HG03108 (cell line): ENCODE data around the gene PSMF1.

Source experiments
- ATAC-seq: cut with Tn5 transposase; IDR thresholded peaks from one replicate; pipeline ENCODE4 v1.9.1; 2021; ENCODE audit warnings: moderate library complexity; ENCODE audit not compliant: unreplicated experiment

The PSMF1 gene

GRCh38 chr20:1118336-1119127 lies at the start of gene PSMF1:
Gene PSMF1 (plus strand): TSS chr20:1118602. CDS start chr20:1118774, 172 bp downstream.
- peak; percentile 97 for ATAC-seq

GRCh38 chr20:1072258-1072657 lies 46.1 kb upstream of the PSMF1 start:
- no peak for ATAC-seq

- peak; percentile 56 for ATAC-seq
These were observed 42.8 kb upstream of the PSMF1 start for GRCh38 chr20:1075616-1076015.

GRCh38 chr20:1081891-1082290 lies 36.5 kb upstream of the PSMF1 start:
- ATAC-seq: no peak

GRCh38 chr20:1083431-1084080 lies 34.8 kb upstream of the PSMF1 start:
- ATAC-seq: no peak

- ATAC-seq: no peak
These were observed 32.7 kb upstream of the PSMF1 start for GRCh38 chr20:1085492-1086276.

- no peak for ATAC-seq
These were observed 31.9 kb upstream of the PSMF1 start for GRCh38 chr20:1086277-1087213.

GRCh38 chr20:1087311-1087905 lies 31.0 kb upstream of the PSMF1 start:
- ATAC-seq: no peak

- ATAC-seq: no peak
These were observed 23.7 kb upstream of the PSMF1 start for GRCh38 chr20:1094751-1095150.

- no peak for ATAC-seq
These were observed 16.9 kb upstream of the PSMF1 start for GRCh38 chr20:1101533-1101932.

GRCh38 chr20:1102016-1102415 lies 16.4 kb upstream of the PSMF1 start:
- no peak for ATAC-seq

- ATAC-seq: no peak
These were observed 14.7 kb upstream of the PSMF1 start for GRCh38 chr20:1103751-1104150.

- no peak for ATAC-seq
These were observed 12.7 kb upstream of the PSMF1 start for GRCh38 chr20:1105599-1106194.

- ATAC-seq: no peak
These were observed 11.2 kb upstream of the PSMF1 start for GRCh38 chr20:1107176-1107575.

GRCh38 chr20:1108437-1108920 lies 9.9 kb upstream of the PSMF1 start:
- peak; percentile 58 for ATAC-seq

GRCh38 chr20:1112908-1113307 lies 5.5 kb upstream of the PSMF1 start:
- no peak for ATAC-seq

GRCh38 chr20:1118004-1118335 lies 432 bp upstream of the PSMF1 start:
- no peak for ATAC-seq

GRCh38 chr20:1119128-1119505 lies 715 bp downstream of the PSMF1 start:
- no peak for ATAC-seq

- no peak for ATAC-seq
These were observed 1.1 kb downstream of the PSMF1 start for GRCh38 chr20:1119524-1119923.

GRCh38 chr20:1121429-1121828 lies 3.0 kb downstream of the PSMF1 start:
- no peak for ATAC-seq
